Adrenal gland (tissue), 12 donors: Measurements from ENCODE around the gene UROS. TPM values are rescaled to one million over a fixed set of nuclear protein-coding genes. Genes with fewer than 3 reads are reported as not detected.

ENCODE experiments used
- DNase-seq, 7 donors: peaks; one replicate each; pipeline ENCODE4 v3.0.0-alpha.2; 2019 to 2020
- H3K27ac ChIP-seq, 5 donors: fragments of 200-600 bp; sonication (generic) in 4 of 5; 1 replicate in 3 of 5; 2 replicates in 2 of 5; pipeline versions ENCODE4 v1.5.1 to v1.8.0; 2016 to 2020; ENCODE audit warnings: mild to moderate bottlenecking in 1 of 5
- H3K27me3 ChIP-seq: fragments of 200-600 bp; 2 replicates; pipeline ENCODE4 v1.8.0; 2021
- H3K36me3 ChIP-seq, 2 donors: fragments of 200-600 bp; replicated peaks in 1 of 2; 1 replicate in 1 of 2; 2 replicates in 1 of 2; pipeline versions ENCODE4 v1.5.1 to v1.8.0; 2018 to 2022
- H3K4me1 ChIP-seq, 2 donors: fragments of 200-600 bp; replicated peaks in 1 of 2; 1 replicate in 1 of 2; 2 replicates in 1 of 2; pipeline versions ENCODE4 v1.5.1 to v1.8.0; 2018 to 2021
- H3K4me3 ChIP-seq, 4 donors: fragments of 200-600 bp; sonication (generic) in 3 of 4; one replicate each; pipeline ENCODE4 v1.5.1; 2016 to 2018
- H3K9me3 ChIP-seq, 3 donors: fragments of 200-600 bp; sonication (generic) in 1 of 3; replicated peaks in 1 of 3; 1 replicate in 2 of 3; 2 replicates in 1 of 3; pipeline versions ENCODE4 v1.5.1 to v1.8.0; 2016 to 2021
- CTCF ChIP-seq, 6 experiments: fragments of 450-650 bp in 4 of 6; fragments of 200-600 bp in 2 of 6; sonication (generic) in 1 of 6; IDR thresholded peaks; 1 replicate in 5 of 6; 2 replicates in 1 of 6; pipeline versions ENCODE4 v1.5.1 to v1.8.0; 2016 to 2021; ENCODE audit warnings: antibody characterized with exemption in 6 of 6, mild to moderate bottlenecking in 2 of 6, moderate library complexity in 1 of 6
- POLR2A ChIP-seq, 2 donors: fragments of 450-650 bp; IDR thresholded peaks; one replicate each; pipeline ENCODE4 v1.6.1; 2017; ENCODE audit warnings: antibody characterized with exemption in 2 of 2, mild to moderate bottlenecking in 2 of 2, moderate library complexity in 1 of 2
- WGBS, 4 donors: extraction: QIAGEN DNeasy Blood & Tissue Kit in 2 of 4; methylation state at CpG; one replicate each; pipeline versions ENCODE4 v1.1.5 to v1.1.7; 2013 to 2017; 5-methylcytosine and 5-hydroxymethylcytosine counted together
- intact Hi-C, 2 donors: fragments of 100-400 bp; cut with DNase I; formaldehyde crosslinking; loops; one replicate each; pipeline versions ENCODE4 v1.14.1 to v1.15.0; 2022 to 2023
- polyA plus RNA-seq, 3 donors: library from polyadenylated mRNA; stranded (reverse); fragments of 200-250 nt in 2 of 3; fragments of 350-450 nt in 1 of 3; fragmentation: Illumina TruSeq in 1 of 3; extraction: RNeasy Lipid Tissue Mini Kit (QIAGEN cat#74804) in 1 of 3; gene quantifications; one replicate each; pipeline ENCODE4 v1.2.3, GENCODE V29; 2013 to 2014
- total RNA-seq, 9 donors: library from RNA; depleted of rRNA in 4 of 9; stranded (reverse); fragments of >200 nt in 4 of 9; fragments of 120-200 nt in 1 of 9; fragmentation: NEBNext Ultra II Directional in 1 of 9; extraction: Animal tissue kit (Norgen Biotek cat#: 25700) in 1 of 9; gene quantifications; one replicate each; pipeline versions ENCODE4 v1.1.0 to v1.2.4, GENCODE V29; 2013 to 2023
- donor health status: healthy with polysubstance abuse.
- donor health status: Bipolar disorder and iron deficiency.
- donor health status: DM: yes; HTN: yes; CAD: no.
- donor health status: DM: no; HTN: no; CAD: no.
- donor health status: DM: no; HTN: no; CAD: no.
- donor health status: DM: yes; HTN: yes; CAD: no.

Gene UROS
- total and polyA plus RNA-seq, 12 donors = 41.1 to 122 (median 60.7) TPM

GRCh38 chr10:125843603-125844329 is 20.7 kb upstream of the UROS start:
- TF ChIP-seq POLR2A (IDR thresholded peaks at IDR 0.05) (no peak), CTCF (IDR thresholded peaks at IDR 0.05) (no peak)
- Histone ChIP-seq H3K36me3 (peaks cover 0 to 37% of the 10 kb centered on the region in 2 donors), H3K4me1 (peaks cover 7 to 14% of the 10 kb centered on the region in 2 donors), H3K4me3 (no peak overlapping the region), H3K27ac (no peak overlapping the region), H3K27me3 (no peaks in the 10 kb centered on the region), H3K9me3 (no peaks in the 10 kb centered on the region)
- DNase-seq = no peak
- WGBS, 4 donors = 83 to 86% (median 84%) methylated on average over 9 of the region's 9 CpGs
- intact Hi-C loops = no loop called here

GRCh38 chr10:125840955-125841354 is 17.9 kb upstream of the UROS start:
- peaks cover 7 to 14% of the 10 kb centered on the region in 2 donors for H3K4me1 ChIP-seq
- 66 to 84% (median 71%) methylated on average over 3 of the region's 3 CpGs for WGBS, 4 donors
- intact Hi-C loops = no loop called here
- H3K4me3 ChIP-seq = no peak overlapping the region
- H3K27ac ChIP-seq = no peak overlapping the region
- no peaks in the 10 kb centered on the region for H3K27me3 ChIP-seq
- peaks cover 0 to 65% of the 10 kb centered on the region in 2 donors for H3K36me3 ChIP-seq
- DNase-seq = no peak
- TF ChIP-seq POLR2A (IDR thresholded peaks at IDR 0.05) (no peak), CTCF (IDR thresholded peaks at IDR 0.05) (no peak)
- H3K9me3 ChIP-seq = no peaks in the 10 kb centered on the region

GRCh38 chr10:125840406-125840805 is 17.3 kb upstream of the UROS start:
- Histone ChIP-seq H3K4me1 (peaks cover 6 to 14% of the 10 kb centered on the region in 2 donors), H3K36me3 (peaks cover 0 to 69% of the 10 kb centered on the region in 2 donors), H3K4me3 (no peak overlapping the region), H3K27me3 (no peaks in the 10 kb centered on the region), H3K27ac (no peak overlapping the region), H3K9me3 (no peaks in the 10 kb centered on the region)
- no peak for DNase-seq
- no peak for TF ChIP-seq CTCF (IDR thresholded peaks at IDR 0.05)
- no peak for TF ChIP-seq POLR2A (IDR thresholded peaks at IDR 0.05)
- intact Hi-C loops = no loop called here
- WGBS, 4 donors = 93 to 98% (median 95%) methylated on average over 6 to 9 of the region's 9 CpGs

DNA sequence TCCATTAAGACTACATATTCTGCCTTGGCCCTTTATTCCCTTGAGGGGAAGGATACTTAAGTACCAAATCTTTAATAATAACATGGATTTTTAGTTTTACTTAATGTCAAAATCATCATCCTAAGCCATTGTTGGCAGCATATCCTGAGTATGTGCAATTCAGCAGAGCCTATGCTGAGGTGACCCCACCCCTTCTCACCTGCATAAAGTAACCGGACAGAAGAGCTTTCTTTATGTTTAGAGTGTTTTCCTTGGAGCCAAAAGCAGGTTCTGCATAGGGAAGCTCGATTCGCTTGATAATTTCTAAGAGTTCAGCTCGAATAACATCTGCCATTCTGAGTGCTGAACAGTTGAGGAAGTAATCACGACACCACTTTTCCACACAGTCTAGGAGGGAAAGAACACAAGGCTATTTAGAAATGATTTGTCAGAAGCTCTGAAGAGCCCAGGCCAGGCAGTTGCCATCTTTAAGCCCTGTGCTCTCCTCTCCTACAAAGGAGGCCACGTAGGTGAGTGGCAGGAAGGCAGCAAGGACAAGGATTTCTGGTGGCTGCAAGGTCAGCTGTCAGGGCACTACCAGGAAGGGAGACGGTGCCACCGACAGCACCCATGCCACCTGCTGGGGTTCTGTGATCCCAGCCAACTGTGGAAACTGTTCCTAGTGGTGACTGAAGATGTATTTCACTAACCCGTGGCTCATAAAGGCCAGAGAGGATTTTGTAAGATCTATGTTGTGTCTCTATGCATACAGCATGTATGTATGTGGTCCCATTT is 15.9 kb upstream of the UROS start:
- no peak overlapping the region for H3K4me3 ChIP-seq
- H3K27me3 ChIP-seq = no peaks in the 10 kb centered on the region
- peaks cover 0 to 75% of the 10 kb centered on the region in 2 donors for H3K36me3 ChIP-seq
- peaks cover 0 to under 1% of the 10 kb centered on the region in 2 donors for H3K4me1 ChIP-seq
- no peak overlapping the region for H3K27ac ChIP-seq
- DNase-seq = no peak
- H3K9me3 ChIP-seq = no peaks in the 10 kb centered on the region
- TF ChIP-seq CTCF (IDR thresholded peaks at IDR 0.05) = no peak
- no peak for TF ChIP-seq POLR2A (IDR thresholded peaks at IDR 0.05)
- intact Hi-C loops = loop anchor here in 1 of 2 donors (10.0 kb wide), 1 partner anchor 94 kb away; no protein-coding TSS in a partner anchor
- 71 to 86% (median 79%) methylated on average over 7 to 9 of the region's 9 CpGs for WGBS, 4 donors
